ENCODE results near the gene DR1. TPM values are rescaled to one million over a fixed set of nuclear protein-coding genes. Genes with fewer than 3 reads are reported as not detected.
"Not testable (repeated sequence)": the region's sequence is repeated elsewhere in the genome, so short reads cannot be mapped to it uniquely, and the experiment has no call there.

Gene DR1
- total and polyA plus RNA-seq, 8 donors = 10.2 to 78.2 (median 23.8) TPM

DNA sequence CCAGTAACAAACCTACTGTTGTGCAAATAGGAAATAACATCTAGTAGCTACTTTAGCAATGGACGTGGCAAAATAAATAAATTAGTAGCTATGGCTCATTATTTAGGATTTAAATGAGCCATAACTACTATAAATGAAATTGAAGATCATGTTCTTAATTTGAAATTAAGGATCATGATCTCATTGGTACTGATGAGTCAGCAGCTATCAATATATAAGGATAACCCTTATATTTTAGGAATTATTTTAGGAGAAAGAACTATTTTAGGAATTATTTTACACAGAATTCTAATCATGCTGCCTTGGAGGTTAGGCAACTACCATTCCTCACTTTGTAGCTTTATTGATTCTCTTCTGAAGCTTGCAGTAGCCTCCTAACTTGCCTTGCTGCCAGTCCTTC, 24.0 kb downstream of the DR1 start:
- no peak overlapping the region for H3K4me3 ChIP-seq
- WGBS, 5 donors = 83 to 98% (median 85%) methylated on average over 1 of the region's 1 CpG
- H3K4me1 ChIP-seq = peaks cover 0 to 4% (median 0%) of the 10 kb centered on the region in 4 donors
- no peaks in the 10 kb centered on the region for H3K27me3 ChIP-seq
- no peak overlapping the region for H3K27ac ChIP-seq
- no peak for DNase-seq
- TF ChIP-seq, protein P1, sequence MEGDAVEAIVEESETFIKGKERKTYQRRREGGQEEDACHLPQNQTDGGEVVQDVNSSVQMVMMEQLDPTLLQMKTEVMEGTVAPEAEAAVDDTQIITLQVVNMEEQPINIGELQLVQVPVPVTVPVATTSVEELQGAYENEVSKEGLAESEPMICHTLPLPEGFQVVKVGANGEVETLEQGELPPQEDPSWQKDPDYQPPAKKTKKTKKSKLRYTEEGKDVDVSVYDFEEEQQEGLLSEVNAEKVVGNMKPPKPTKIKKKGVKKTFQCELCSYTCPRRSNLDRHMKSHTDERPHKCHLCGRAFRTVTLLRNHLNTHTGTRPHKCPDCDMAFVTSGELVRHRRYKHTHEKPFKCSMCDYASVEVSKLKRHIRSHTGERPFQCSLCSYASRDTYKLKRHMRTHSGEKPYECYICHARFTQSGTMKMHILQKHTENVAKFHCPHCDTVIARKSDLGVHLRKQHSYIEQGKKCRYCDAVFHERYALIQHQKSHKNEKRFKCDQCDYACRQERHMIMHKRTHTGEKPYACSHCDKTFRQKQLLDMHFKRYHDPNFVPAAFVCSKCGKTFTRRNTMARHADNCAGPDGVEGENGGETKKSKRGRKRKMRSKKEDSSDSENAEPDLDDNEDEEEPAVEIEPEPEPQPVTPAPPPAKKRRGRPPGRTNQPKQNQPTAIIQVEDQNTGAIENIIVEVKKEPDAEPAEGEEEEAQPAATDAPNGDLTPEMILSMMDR (IDR thresholded peaks at IDR 0.05) = no peak
- TF ChIP-seq POLR2AphosphoS5 (IDR thresholded peaks at IDR 0.05) (no peak), POLR2A (IDR thresholded peaks at IDR 0.05) (no peak), EP300 (IDR thresholded peaks at IDR 0.05) (no peak)
- peaks cover 7 to 43% (median 30%) of the 10 kb centered on the region in 4 donors for H3K36me3 ChIP-seq
- intact Hi-C loops (cut with DNase I; ENCODE audit: low total_unique reads) = no loop called here
- H3K9me3 ChIP-seq = no peaks in the 10 kb centered on the region

DNA sequence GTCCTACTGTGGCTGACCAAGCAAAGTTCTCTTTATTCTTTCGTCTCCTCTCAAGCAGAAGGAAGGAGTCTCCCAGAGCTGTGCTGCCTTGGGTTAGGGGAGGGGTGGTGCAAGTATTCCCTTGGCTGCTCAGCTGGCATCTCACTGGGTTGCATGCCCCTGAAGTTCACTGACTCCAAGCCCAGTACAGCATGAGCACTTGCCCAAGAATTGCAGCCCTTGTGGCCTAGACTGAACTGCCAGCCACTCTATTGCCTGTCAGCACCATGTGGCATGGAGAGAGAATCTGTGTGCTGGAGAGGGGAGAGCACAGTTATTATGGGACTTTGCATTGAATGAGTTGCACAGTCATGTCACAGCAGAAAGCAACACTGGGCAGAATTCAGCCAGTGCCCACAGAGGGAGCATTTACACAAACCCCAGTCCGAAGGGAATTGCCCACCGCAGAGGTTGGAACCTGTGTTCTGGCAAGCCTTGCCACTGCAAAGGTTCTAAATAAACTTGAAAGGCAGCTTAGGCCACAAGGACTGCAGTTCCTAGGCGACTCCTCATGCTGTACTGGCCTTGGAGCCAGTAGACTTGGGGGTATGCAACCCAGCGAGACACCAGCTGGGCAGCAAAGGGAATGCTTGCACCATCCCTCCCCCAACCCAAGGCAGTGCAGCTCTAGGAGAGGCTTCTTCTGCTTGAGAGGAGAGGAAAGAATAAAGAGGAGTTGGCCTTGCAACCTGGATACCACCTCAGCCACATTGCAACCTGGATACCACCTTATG, 28.8 kb downstream of the DR1 start:
- peaks cover 0 to 8% (median 6%) of the 10 kb centered on the region in 4 donors for H3K9me3 ChIP-seq
- no peak overlapping the region for H3K4me3 ChIP-seq
- 91 to 98% (median 96%) methylated on average over 5 of the region's 5 CpGs for WGBS, 5 donors
- no peak overlapping the region for H3K27ac ChIP-seq
- H3K27me3 ChIP-seq = no peaks in the 10 kb centered on the region
- intact Hi-C loops (cut with DNase I; ENCODE audit: low total_unique reads) = no loop called here
- H3K36me3 ChIP-seq = peaks cover 0 to 11% (median 0%) of the 10 kb centered on the region in 4 donors
- no peaks in the 10 kb centered on the region for H3K4me1 ChIP-seq
- no peak for DNase-seq
- no peak for TF ChIP-seq POLR2AphosphoS5 (IDR thresholded peaks at IDR 0.05)
- TF ChIP-seq, protein P1 (IDR thresholded peaks at IDR 0.05) = no peak
- TF ChIP-seq EP300 (IDR thresholded peaks at IDR 0.05) = no peak
- no peak for TF ChIP-seq POLR2A (IDR thresholded peaks at IDR 0.05)

- no peaks in the 10 kb centered on the region for H3K27me3 ChIP-seq
- WGBS, 5 donors = 91 to 96% (median 93%) methylated on average over 3 of the region's 3 CpGs
- H3K4me3 ChIP-seq = no peak overlapping the region
- DNase-seq = no peak
- H3K36me3 ChIP-seq = no peaks in the 10 kb centered on the region
- intact Hi-C loops (cut with DNase I; ENCODE audit: low total_unique reads) = no loop called here
- peaks cover 2 to 25% (median 16%) of the 10 kb centered on the region in 4 donors for H3K9me3 ChIP-seq
- TF ChIP-seq POLR2A (IDR thresholded peaks at IDR 0.05) (no peak), EP300 (IDR thresholded peaks at IDR 0.05) (no peak), POLR2AphosphoS5 (IDR thresholded peaks at IDR 0.05) (no peak)
- TF ChIP-seq, protein P1 (IDR thresholded peaks at IDR 0.05) = no peak
- H3K27ac ChIP-seq = no peak overlapping the region
- no peaks in the 10 kb centered on the region for H3K4me1 ChIP-seq
Observed at GRCh38 chr1:93384656-93385055, 38.9 kb downstream of the DR1 start.

- DNase-seq; H3K4me1 ChIP-seq; H3K36me3 ChIP-seq; intact Hi-C loops (cut with DNase I; ENCODE audit: low total_unique reads); H3K27ac ChIP-seq; H3K4me3 ChIP-seq; H3K27me3 ChIP-seq: not testable (repeated sequence)
- peaks cover 2 to 25% (median 16%) of the 10 kb centered on the region in 4 donors for H3K9me3 ChIP-seq
- 92 to 96% (median 95%) methylated on average over 7 of the region's 7 CpGs for WGBS, 5 donors
Observed at GRCh38 chr1:93386268-93386667, 40.6 kb downstream of the DR1 start.

- H3K4me3 ChIP-seq = no peak overlapping the region
- no peaks in the 10 kb centered on the region for H3K36me3 ChIP-seq
- H3K27me3 ChIP-seq = no peaks in the 10 kb centered on the region
- intact Hi-C loops (cut with DNase I; ENCODE audit: low total_unique reads) = no loop called here
- TF ChIP-seq, protein P1 (IDR thresholded peaks at IDR 0.05) = no peak
- TF ChIP-seq EP300 (IDR thresholded peaks at IDR 0.05) (no peak), POLR2AphosphoS5 (IDR thresholded peaks at IDR 0.05) (no peak), POLR2A (IDR thresholded peaks at IDR 0.05) (no peak)
- H3K9me3 ChIP-seq = no peaks in the 10 kb centered on the region
- no peak overlapping the region for H3K27ac ChIP-seq
- H3K4me1 ChIP-seq = no peaks in the 10 kb centered on the region
- DNase-seq = no peak
- 94 to 98% (median 96%) methylated on average over 2 of the region's 2 CpGs for WGBS, 5 donors
Observed at GRCh38 chr1:93394514-93394913, 48.8 kb downstream of the DR1 start.
